ENCODE measurements around the gene BTBD19.

DNA sequence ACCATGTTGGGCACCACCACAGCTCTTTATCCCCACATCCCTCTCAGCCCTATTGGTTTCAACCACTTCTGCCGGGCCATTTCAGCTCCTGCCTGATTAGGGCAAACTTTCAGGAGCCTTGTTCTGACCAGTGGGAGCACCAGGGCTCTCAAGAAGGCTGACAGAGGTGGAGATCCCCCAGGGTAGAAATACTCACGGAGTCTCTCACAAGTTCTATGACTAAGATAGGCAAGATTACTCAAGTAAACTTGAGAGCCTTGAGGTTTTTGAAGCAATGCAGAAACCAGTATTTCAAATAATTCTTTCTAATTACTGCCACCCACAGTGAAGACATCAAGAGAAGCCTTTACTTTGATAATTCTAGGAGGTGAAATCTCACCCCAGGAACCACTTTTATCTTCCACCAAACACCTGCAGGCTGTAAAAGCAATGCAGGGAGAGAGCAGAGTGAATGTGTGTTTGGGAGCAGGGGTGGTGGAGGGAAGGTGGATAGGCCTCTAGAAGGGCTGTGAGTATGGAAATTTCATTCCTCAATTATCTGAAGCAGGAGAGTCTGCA lies 41.3 kb downstream of the BTBD19 start:
- TF ChIP-seq JUND (IDR thresholded peaks at IDR 0.05; ENCODE audit: low read length) (no peak), ZNF274 (IDR thresholded peaks at IDR 0.05; ENCODE audit: borderline replicate concordance, extremely low read depth, low read length) (no peak), EP300 (IDR thresholded peaks at IDR 0.05; ENCODE audit: borderline replicate concordance in 1 of 2, low read depth in 2 of 2, low read length in 2 of 2) (no peak), POLR2AphosphoS5 (IDR thresholded peaks at IDR 0.05; ENCODE audit: low read depth, low read length) (no peak), SP1 (IDR thresholded peaks at IDR 0.05; ENCODE audit: low read depth, low read length) (no peak), RNF2 (IDR thresholded peaks at IDR 0.05; ENCODE audit: borderline replicate concordance, low read depth, low read length, missing control alignments, poor library complexity, severe bottlenecking) (no peak), TEAD4 (IDR thresholded peaks at IDR 0.05; ENCODE audit: low read depth, low read length) (no peak)
- TF ChIP-seq, protein P1, sequence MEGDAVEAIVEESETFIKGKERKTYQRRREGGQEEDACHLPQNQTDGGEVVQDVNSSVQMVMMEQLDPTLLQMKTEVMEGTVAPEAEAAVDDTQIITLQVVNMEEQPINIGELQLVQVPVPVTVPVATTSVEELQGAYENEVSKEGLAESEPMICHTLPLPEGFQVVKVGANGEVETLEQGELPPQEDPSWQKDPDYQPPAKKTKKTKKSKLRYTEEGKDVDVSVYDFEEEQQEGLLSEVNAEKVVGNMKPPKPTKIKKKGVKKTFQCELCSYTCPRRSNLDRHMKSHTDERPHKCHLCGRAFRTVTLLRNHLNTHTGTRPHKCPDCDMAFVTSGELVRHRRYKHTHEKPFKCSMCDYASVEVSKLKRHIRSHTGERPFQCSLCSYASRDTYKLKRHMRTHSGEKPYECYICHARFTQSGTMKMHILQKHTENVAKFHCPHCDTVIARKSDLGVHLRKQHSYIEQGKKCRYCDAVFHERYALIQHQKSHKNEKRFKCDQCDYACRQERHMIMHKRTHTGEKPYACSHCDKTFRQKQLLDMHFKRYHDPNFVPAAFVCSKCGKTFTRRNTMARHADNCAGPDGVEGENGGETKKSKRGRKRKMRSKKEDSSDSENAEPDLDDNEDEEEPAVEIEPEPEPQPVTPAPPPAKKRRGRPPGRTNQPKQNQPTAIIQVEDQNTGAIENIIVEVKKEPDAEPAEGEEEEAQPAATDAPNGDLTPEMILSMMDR (IDR thresholded peaks at IDR 0.05; ENCODE audit: control extremely low read depth in 1 of 3, insufficient read depth in 1 of 3, low read depth in 1 of 3, low read length in 3 of 3) = no peak

Data from H1 (cell line).